ENCODE results near the gene SERPINB8. TPM values are rescaled to one million over a fixed set of nuclear protein-coding genes. Genes with fewer than 3 reads are reported as not detected.
"Not testable (repeated sequence)": the region's sequence is repeated elsewhere in the genome, so short reads cannot be mapped to it uniquely, and the experiment has no call there.

The SERPINB8 gene
- total RNA-seq, 1 donor from 2014 or later = 14.1 TPM

- Histone ChIP-seq H3K9ac (ENCODE audit: low read length) (no peak overlapping the region), H3K27ac (ENCODE audit: low read depth, low read length) (no peak overlapping the region), H3K9me3 (ENCODE audit: insufficient read depth, low read depth, low read length) (no peaks in the 10 kb centered on the region), H4K20me1 (ENCODE audit: insufficient read depth, low read length) (no peaks in the 10 kb centered on the region), H3K36me3 (ENCODE audit: insufficient read depth, low read length) (no peaks in the 10 kb centered on the region), H3K4me2 (ENCODE audit: low read length) (no peak overlapping the region), H3K4me1 (ENCODE audit: insufficient read depth, low read length) (no peaks in the 10 kb centered on the region), H2AFZ (ENCODE audit: low read depth, low read length) (no peak overlapping the region), H3K79me2 (ENCODE audit: insufficient read depth, low read length) (no peaks in the 10 kb centered on the region), H3K27me3 (ENCODE audit: insufficient read depth, low read length) (no peaks in the 10 kb centered on the region), H3K4me3 (ENCODE audit: insufficient read depth, low read depth, low read length) (no peak overlapping the region)
- H3K9me3 Mint-ChIP-seq (ENCODE audit: unreplicated experiment) = no peaks in the 10 kb centered on the region
- TF ChIP-seq, protein P1, sequence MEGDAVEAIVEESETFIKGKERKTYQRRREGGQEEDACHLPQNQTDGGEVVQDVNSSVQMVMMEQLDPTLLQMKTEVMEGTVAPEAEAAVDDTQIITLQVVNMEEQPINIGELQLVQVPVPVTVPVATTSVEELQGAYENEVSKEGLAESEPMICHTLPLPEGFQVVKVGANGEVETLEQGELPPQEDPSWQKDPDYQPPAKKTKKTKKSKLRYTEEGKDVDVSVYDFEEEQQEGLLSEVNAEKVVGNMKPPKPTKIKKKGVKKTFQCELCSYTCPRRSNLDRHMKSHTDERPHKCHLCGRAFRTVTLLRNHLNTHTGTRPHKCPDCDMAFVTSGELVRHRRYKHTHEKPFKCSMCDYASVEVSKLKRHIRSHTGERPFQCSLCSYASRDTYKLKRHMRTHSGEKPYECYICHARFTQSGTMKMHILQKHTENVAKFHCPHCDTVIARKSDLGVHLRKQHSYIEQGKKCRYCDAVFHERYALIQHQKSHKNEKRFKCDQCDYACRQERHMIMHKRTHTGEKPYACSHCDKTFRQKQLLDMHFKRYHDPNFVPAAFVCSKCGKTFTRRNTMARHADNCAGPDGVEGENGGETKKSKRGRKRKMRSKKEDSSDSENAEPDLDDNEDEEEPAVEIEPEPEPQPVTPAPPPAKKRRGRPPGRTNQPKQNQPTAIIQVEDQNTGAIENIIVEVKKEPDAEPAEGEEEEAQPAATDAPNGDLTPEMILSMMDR (IDR thresholded peaks at IDR 0.05; ENCODE audit: insufficient read depth, low read depth, low read length) = no peak
- TF ChIP-seq EZH2 (IDR thresholded peaks at IDR 0.05; ENCODE audit: insufficient read depth, low read length) = no peak
- H3K4me3 Mint-ChIP-seq (ENCODE audit: unreplicated experiment) = no peak overlapping the region
- FAIRE-seq (no peak), DNase-seq (ENCODE audit: low read depth) (peak; percentile 9)
- peak overlapping the region; percentile 71 for H3K27ac Mint-ChIP-seq (ENCODE audit: unreplicated experiment)
- peaks cover 19% of the 10 kb centered on the region for H3K4me1 Mint-ChIP-seq (ENCODE audit: low read depth, unreplicated experiment)
- no peaks in the 10 kb centered on the region for H3K27me3 Mint-ChIP-seq (ENCODE audit: low read depth, unreplicated experiment)
- no peaks in the 10 kb centered on the region for H3K36me3 Mint-ChIP-seq (ENCODE audit: low read depth, unreplicated experiment)
Measured at GRCh38 chr18:63924551-63924950, 45.3 kb upstream of the SERPINB8 start.

GRCh38 chr18:63928331-63928730 lies 41.5 kb upstream of the SERPINB8 start:
- Mint-ChIP-seq H3K27me3 (ENCODE audit: low read depth, unreplicated experiment) (no peaks in the 10 kb centered on the region), H3K36me3 (ENCODE audit: low read depth, unreplicated experiment) (no peaks in the 10 kb centered on the region), H3K9me3 (ENCODE audit: unreplicated experiment) (no peaks in the 10 kb centered on the region), H3K27ac (ENCODE audit: unreplicated experiment) (no peak overlapping the region), H3K4me3 (ENCODE audit: unreplicated experiment) (no peak overlapping the region), H3K4me1 (ENCODE audit: low read depth, unreplicated experiment) (peaks cover 19% of the 10 kb centered on the region)
- peaks cover 2% of the 10 kb centered on the region for H3K27me3 ChIP-seq (ENCODE audit: insufficient read depth, low read length)
- DNase-seq (ENCODE audit: low read depth) = no peak
- no peak for FAIRE-seq
- H3K4me1 ChIP-seq (ENCODE audit: insufficient read depth, low read length) = no peaks in the 10 kb centered on the region
- H3K4me2 ChIP-seq (ENCODE audit: low read length) = no peak overlapping the region
- no peaks in the 10 kb centered on the region for H3K9me3 ChIP-seq (ENCODE audit: insufficient read depth, low read depth, low read length)
- no peaks in the 10 kb centered on the region for H3K36me3 ChIP-seq (ENCODE audit: insufficient read depth, low read length)
- no peak overlapping the region for H3K9ac ChIP-seq (ENCODE audit: low read length)
- no peak overlapping the region for H3K4me3 ChIP-seq (ENCODE audit: insufficient read depth, low read depth, low read length)
- H2AFZ ChIP-seq (ENCODE audit: low read depth, low read length) = no peak overlapping the region
- H3K79me2 ChIP-seq (ENCODE audit: insufficient read depth, low read length) = no peaks in the 10 kb centered on the region
- H3K27ac ChIP-seq (ENCODE audit: low read depth, low read length) = no peak overlapping the region
- H4K20me1 ChIP-seq (ENCODE audit: insufficient read depth, low read length) = no peaks in the 10 kb centered on the region
- TF ChIP-seq, protein P1 (IDR thresholded peaks at IDR 0.05; ENCODE audit: insufficient read depth, low read depth, low read length) = no peak
- TF ChIP-seq EZH2 (IDR thresholded peaks at IDR 0.05; ENCODE audit: insufficient read depth, low read length) = no peak

- peaks cover 13% of the 10 kb centered on the region for H3K4me1 Mint-ChIP-seq (ENCODE audit: low read depth, unreplicated experiment)
- FAIRE-seq = not testable (repeated sequence)
Measured at GRCh38 chr18:63929369-63929768, 40.5 kb upstream of the SERPINB8 start.

More at GRCh38 chr18:63929369-63929768, 40.5 kb upstream of the SERPINB8 start:
- not testable (repeated sequence) for H3K27ac Mint-ChIP-seq (ENCODE audit: unreplicated experiment); DNase-seq (ENCODE audit: low read depth); H3K4me3 Mint-ChIP-seq (ENCODE audit: unreplicated experiment); H3K9me3 Mint-ChIP-seq (ENCODE audit: unreplicated experiment); H3K4me2 ChIP-seq (ENCODE audit: low read length); H2AFZ ChIP-seq (ENCODE audit: low read depth, low read length); H3K79me2 ChIP-seq (ENCODE audit: insufficient read depth, low read length); H3K27ac ChIP-seq (ENCODE audit: low read depth, low read length); H3K36me3 Mint-ChIP-seq (ENCODE audit: low read depth, unreplicated experiment); H3K36me3 ChIP-seq (ENCODE audit: insufficient read depth, low read length); H4K20me1 ChIP-seq (ENCODE audit: insufficient read depth, low read length); H3K9me3 ChIP-seq (ENCODE audit: insufficient read depth, low read depth, low read length); H3K27me3 Mint-ChIP-seq (ENCODE audit: low read depth, unreplicated experiment); H3K4me3 ChIP-seq (ENCODE audit: insufficient read depth, low read depth, low read length); H3K4me1 ChIP-seq (ENCODE audit: insufficient read depth, low read length); H3K27me3 ChIP-seq (ENCODE audit: insufficient read depth, low read length); H3K9ac ChIP-seq (ENCODE audit: low read length)
